ENCODE data around the gene PRR5.

The PRR5 gene

GRCh38 chr22:44700456-44700855, 1.5 kb upstream of the PRR5 start:
- Histone ChIP-seq H3K4me2 (no peak overlapping the region), H3K4me1 (ENCODE audit: low read depth, poor library complexity, severe bottlenecking) (no peaks in the 10 kb centered on the region), H4K20me1 (ENCODE audit: insufficient read depth) (no peaks in the 10 kb centered on the region), H3K9ac (no peak overlapping the region), H3K79me2 (ENCODE audit: insufficient read depth, low read depth) (no peaks in the 10 kb centered on the region), H3K36me3 (ENCODE audit: insufficient read depth) (no peaks in the 10 kb centered on the region), H3K4me3 (IDR thresholded peaks at IDR 0.05; ENCODE audit: insufficient read depth, low read depth, low read length) (no peak overlapping the region), H2AFZ (ENCODE audit: low read depth) (no peak overlapping the region), H3K27ac (no peak overlapping the region), H3K27me3 (ENCODE audit: insufficient read depth, low read depth) (peaks cover 9% of the 10 kb centered on the region; the same call in 1 of the 2 replicates)
- TF ChIP-seq CTCF (conservative IDR thresholded peaks at IDR 0.05; ENCODE audit: low read depth, low read length): no peak

DNA sequence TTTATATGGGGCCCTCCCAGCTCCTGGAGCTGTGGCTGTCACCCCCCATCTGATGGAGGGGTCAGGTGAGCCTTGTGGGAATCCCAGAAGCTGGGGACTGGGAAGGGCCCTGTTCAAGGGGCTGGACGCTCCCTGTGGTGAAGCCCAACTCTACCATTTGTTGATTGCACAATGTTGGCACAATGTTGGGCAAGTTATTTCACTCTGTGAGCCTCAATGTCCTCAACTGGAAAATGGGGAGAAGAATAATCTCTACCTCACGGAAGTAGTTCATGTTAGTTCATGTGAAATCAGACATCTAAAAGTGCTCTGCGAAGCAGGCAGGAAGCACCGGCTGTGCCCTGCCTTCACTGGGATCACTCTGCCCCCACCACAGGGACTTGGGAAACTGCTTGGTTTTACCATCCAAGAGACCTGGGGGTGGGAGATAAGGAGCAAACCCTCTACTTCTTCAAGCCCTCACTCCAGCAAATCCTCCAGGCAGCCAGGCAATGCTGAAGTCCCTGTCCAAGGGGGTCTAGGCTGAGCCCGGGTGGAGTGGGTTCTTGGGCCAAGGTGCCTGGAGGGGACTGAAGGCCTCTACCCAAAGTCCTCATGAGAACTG, 715 bp upstream of the PRR5 start:
- Histone ChIP-seq H2AFZ (ENCODE audit: low read depth) (no peak overlapping the region), H3K27me3 (ENCODE audit: insufficient read depth, low read depth) (peaks cover 9% of the 10 kb centered on the region; the same call in 1 of the 2 replicates), H3K36me3 (ENCODE audit: insufficient read depth) (no peaks in the 10 kb centered on the region), H3K4me2 (no peak overlapping the region), H4K20me1 (ENCODE audit: insufficient read depth) (no peaks in the 10 kb centered on the region), H3K9ac (no peak overlapping the region), H3K79me2 (ENCODE audit: insufficient read depth, low read depth) (no peaks in the 10 kb centered on the region), H3K4me3 (IDR thresholded peaks at IDR 0.05; ENCODE audit: insufficient read depth, low read depth, low read length) (no peak overlapping the region), H3K4me1 (ENCODE audit: low read depth, poor library complexity, severe bottlenecking) (no peaks in the 10 kb centered on the region), H3K27ac (no peak overlapping the region)
- no peak for TF ChIP-seq CTCF (conservative IDR thresholded peaks at IDR 0.05; ENCODE audit: low read depth, low read length)

DNA sequence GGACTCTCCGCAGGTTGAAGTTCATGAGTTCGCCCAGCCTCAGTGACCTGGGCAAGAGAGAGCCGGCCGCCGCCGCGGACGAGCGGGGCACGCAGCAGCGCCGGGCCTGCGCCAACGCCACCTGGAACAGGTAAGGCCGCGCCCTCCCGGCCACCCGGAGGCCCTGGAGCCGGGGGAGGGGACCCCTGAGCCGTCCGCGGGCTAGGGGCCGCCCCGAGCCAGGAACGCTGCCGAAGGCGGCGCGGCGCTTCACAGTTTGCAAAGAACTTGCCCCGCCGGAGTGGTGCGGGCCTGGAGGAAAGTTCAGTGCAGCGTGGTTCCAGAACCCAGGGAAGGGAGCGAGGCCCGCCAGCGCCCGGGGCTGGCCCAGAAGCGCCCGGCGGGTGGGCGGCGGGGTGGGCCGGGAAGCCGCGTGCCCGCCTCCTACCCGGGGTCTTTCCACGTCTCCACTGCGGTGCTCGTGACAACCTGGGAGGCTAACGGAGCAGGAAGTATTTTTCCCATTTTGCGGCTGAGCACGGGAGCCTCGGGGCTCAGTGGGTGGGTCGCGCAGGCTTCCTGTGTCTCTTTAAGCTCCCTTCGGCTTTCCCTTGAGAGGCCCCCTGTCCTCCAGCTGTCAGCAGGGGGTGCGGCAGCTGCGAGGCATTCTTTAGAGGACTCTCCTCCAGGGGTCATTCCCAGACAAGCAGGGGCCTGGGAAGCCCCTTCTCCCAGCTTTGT, 635 bp downstream of the PRR5 start:
- Histone ChIP-seq H3K4me2 (no peak overlapping the region), H3K27ac (no peak overlapping the region)

GRCh38 chr22:44703255-44703870, 1.4 kb downstream of the PRR5 start:
- Histone ChIP-seq H4K20me1 (ENCODE audit: insufficient read depth) (no peaks in the 10 kb centered on the region), H3K4me3 (IDR thresholded peaks at IDR 0.05; ENCODE audit: insufficient read depth, low read depth, low read length) (no peak overlapping the region), H3K4me2 (no peak overlapping the region), H2AFZ (ENCODE audit: low read depth) (no peak overlapping the region), H3K27me3 (ENCODE audit: insufficient read depth, low read depth) (peaks cover 9% of the 10 kb centered on the region; the same call in 1 of the 2 replicates), H3K79me2 (ENCODE audit: insufficient read depth, low read depth) (no peaks in the 10 kb centered on the region), H3K4me1 (ENCODE audit: low read depth, poor library complexity, severe bottlenecking) (no peaks in the 10 kb centered on the region), H3K36me3 (ENCODE audit: insufficient read depth) (no peaks in the 10 kb centered on the region), H3K9ac (no peak overlapping the region), H3K27ac (no peak overlapping the region)
- TF ChIP-seq CTCF (conservative IDR thresholded peaks at IDR 0.05; ENCODE audit: low read depth, low read length): no peak

More for the DNA sequence above, 635 bp downstream of the PRR5 start:
- H3K4me3 ChIP-seq (IDR thresholded peaks at IDR 0.05; ENCODE audit: insufficient read depth, low read depth, low read length): no peak overlapping the region
- no peak for TF ChIP-seq CTCF (conservative IDR thresholded peaks at IDR 0.05; ENCODE audit: low read depth, low read length)
- H3K79me2 ChIP-seq (ENCODE audit: insufficient read depth, low read depth): no peaks in the 10 kb centered on the region
- no peak overlapping the region for H2AFZ ChIP-seq (ENCODE audit: low read depth)
- H3K27me3 ChIP-seq (ENCODE audit: insufficient read depth, low read depth): peaks cover 9% of the 10 kb centered on the region; the same call in 1 of the 2 replicates
- H3K9ac ChIP-seq: no peak overlapping the region
- no peaks in the 10 kb centered on the region for H3K4me1 ChIP-seq (ENCODE audit: low read depth, poor library complexity, severe bottlenecking)
- no peaks in the 10 kb centered on the region for H4K20me1 ChIP-seq (ENCODE audit: insufficient read depth)
- H3K36me3 ChIP-seq (ENCODE audit: insufficient read depth): no peaks in the 10 kb centered on the region
